HEK293 (cell line): ENCODE measurements around the gene PLEKHF1.

ENCODE experiments used
- KLF16 ChIP-seq: fragments of 450-650 bp; formaldehyde crosslinking; IDR thresholded peaks from 2 replicates; pipeline ENCODE4 v1.5.1; 2017; ENCODE audit warnings: missing biosample characterization, missing genetic modification characterization
- TCF7L2 ChIP-seq: IDR thresholded peaks from 2 replicates; pipeline ENCODE4 v1.6.1; 2011; ENCODE audit warnings: low read depth, mild to moderate bottlenecking, inconsistent platforms, low read length, moderate library complexity, borderline replicate concordance
- WT1 ChIP-seq: fragments of 450-650 bp; formaldehyde crosslinking; IDR thresholded peaks from 2 replicates; pipeline ENCODE4 v1.5.1; 2016; ENCODE audit warnings: missing biosample characterization, missing genetic modification characterization
- ZBTB7A ChIP-seq: fragments of 450-650 bp; formaldehyde crosslinking; IDR thresholded peaks from 2 replicates; pipeline ENCODE4 v1.5.1; 2016; ENCODE audit warnings: low read depth, missing biosample characterization, missing genetic modification characterization
- ZNF19 ChIP-seq: fragments of 450-650 bp; formaldehyde crosslinking; IDR thresholded peaks from 2 replicates; pipeline ENCODE4; 2016; ENCODE audit warnings: missing biosample characterization, missing genetic modification characterization, low read depth
- ZNF292 ChIP-seq: fragments of 450-650 bp; formaldehyde crosslinking; IDR thresholded peaks from 2 replicates; pipeline ENCODE4 v1.5.1; 2016; ENCODE audit warnings: low read depth, missing biosample characterization, missing genetic modification characterization, borderline replicate concordance
- ZNF561 ChIP-seq: fragments of 450-650 bp; IDR thresholded peaks from 2 replicates; pipeline ENCODE4 v1.5.1; 2018; ENCODE audit warnings: missing biosample characterization, missing genetic modification characterization, borderline replicate concordance
- ZNF658 ChIP-seq: fragments of 450-650 bp; formaldehyde crosslinking; IDR thresholded peaks from 2 replicates; pipeline ENCODE4; 2016; ENCODE audit warnings: missing biosample characterization, missing genetic modification characterization
- ZNF830 ChIP-seq: fragments of 450-650 bp; IDR thresholded peaks from 2 replicates; pipeline ENCODE4 v1.5.0; 2018; ENCODE audit warnings: missing biosample characterization, missing genetic modification characterization, low read depth, mild to moderate bottlenecking, moderate library complexity
- ZSCAN30 ChIP-seq: fragments of 450-650 bp; IDR thresholded peaks from 2 replicates; pipeline ENCODE4 v1.5.1; 2018; ENCODE audit warnings: missing biosample characterization, mild to moderate bottlenecking, missing genetic modification characterization, moderate library complexity
- TF ChIP-seq, protein P1 (sequence below): fragments of 450-650 bp; formaldehyde crosslinking; IDR thresholded peaks from 2 replicates; pipeline ENCODE4 v1.5.1; 2016; ENCODE audit warnings: missing biosample characterization, missing genetic modification characterization
- TF ChIP-seq, protein P2 (sequence below): fragments of 450-650 bp; formaldehyde crosslinking; IDR thresholded peaks from 2 replicates; pipeline ENCODE4 v1.5.1; 2017; ENCODE audit warnings: missing biosample characterization, missing genetic modification characterization

GRCh38 chr19:29672319-29672932 lies 7.2 kb downstream of the PLEKHF1 start:
- TF ChIP-seq TCF7L2 (no peak), ZNF292 (tag by site-specific recombination) (no peak), WT1 (no peak), ZNF561 (tag by site-specific recombination) (no peak), ZNF830 (no peak), ZNF658 (no peak), ZSCAN30 (no peak), ZNF19 (no peak), KLF16 (tag by site-specific recombination) (no peak), ZBTB7A (tag by site-specific recombination) (no peak)
- TF ChIP-seq, protein P1, sequence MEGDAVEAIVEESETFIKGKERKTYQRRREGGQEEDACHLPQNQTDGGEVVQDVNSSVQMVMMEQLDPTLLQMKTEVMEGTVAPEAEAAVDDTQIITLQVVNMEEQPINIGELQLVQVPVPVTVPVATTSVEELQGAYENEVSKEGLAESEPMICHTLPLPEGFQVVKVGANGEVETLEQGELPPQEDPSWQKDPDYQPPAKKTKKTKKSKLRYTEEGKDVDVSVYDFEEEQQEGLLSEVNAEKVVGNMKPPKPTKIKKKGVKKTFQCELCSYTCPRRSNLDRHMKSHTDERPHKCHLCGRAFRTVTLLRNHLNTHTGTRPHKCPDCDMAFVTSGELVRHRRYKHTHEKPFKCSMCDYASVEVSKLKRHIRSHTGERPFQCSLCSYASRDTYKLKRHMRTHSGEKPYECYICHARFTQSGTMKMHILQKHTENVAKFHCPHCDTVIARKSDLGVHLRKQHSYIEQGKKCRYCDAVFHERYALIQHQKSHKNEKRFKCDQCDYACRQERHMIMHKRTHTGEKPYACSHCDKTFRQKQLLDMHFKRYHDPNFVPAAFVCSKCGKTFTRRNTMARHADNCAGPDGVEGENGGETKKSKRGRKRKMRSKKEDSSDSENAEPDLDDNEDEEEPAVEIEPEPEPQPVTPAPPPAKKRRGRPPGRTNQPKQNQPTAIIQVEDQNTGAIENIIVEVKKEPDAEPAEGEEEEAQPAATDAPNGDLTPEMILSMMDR (tag by site-specific recombination), result no peak
- TF ChIP-seq, protein P2, sequence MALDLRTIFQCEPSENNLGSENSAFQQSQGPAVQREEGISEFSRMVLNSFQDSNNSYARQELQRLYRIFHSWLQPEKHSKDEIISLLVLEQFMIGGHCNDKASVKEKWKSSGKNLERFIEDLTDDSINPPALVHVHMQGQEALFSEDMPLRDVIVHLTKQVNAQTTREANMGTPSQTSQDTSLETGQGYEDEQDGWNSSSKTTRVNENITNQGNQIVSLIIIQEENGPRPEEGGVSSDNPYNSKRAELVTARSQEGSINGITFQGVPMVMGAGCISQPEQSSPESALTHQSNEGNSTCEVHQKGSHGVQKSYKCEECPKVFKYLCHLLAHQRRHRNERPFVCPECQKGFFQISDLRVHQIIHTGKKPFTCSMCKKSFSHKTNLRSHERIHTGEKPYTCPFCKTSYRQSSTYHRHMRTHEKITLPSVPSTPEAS (tag by site-specific recombination), result no peak
